Nephron (organoid): ENCODE measurements around the gene IL31.

Experiments
- H3K27ac Mint-ChIP-seq, 3 experiments: 2 replicates each; pipeline ENCODE4 v1.8.0; 2020; ENCODE audit warnings: mixed read lengths in 3 of 3, mild to moderate bottlenecking in 2 of 3, moderate library complexity in 1 of 3
- H3K27me3 Mint-ChIP-seq: 2 replicates; pipeline ENCODE4 v1.8.0; 2021; ENCODE audit warnings: low read depth, mild to moderate bottlenecking, moderate library complexity, mixed read lengths
- H3K36me3 Mint-ChIP-seq: 2 replicates; pipeline ENCODE4 v1.8.0; 2020; ENCODE audit warnings: low read depth, mixed read lengths
- H3K4me1 Mint-ChIP-seq: 2 replicates; pipeline ENCODE4 v1.8.0; 2020; ENCODE audit warnings: mixed read lengths
- H3K4me3 Mint-ChIP-seq, 3 experiments: 2 replicates each; pipeline ENCODE4 v1.8.0; 2020; ENCODE audit warnings: mild to moderate bottlenecking in 3 of 3, mixed read lengths in 3 of 3, moderate library complexity in 2 of 3
- H3K9me3 Mint-ChIP-seq: 2 replicates; pipeline ENCODE4 v1.8.0; 2020; ENCODE audit warnings: mixed read lengths
- TF ChIP-seq, protein P1 (sequence below), 3 experiments: fragments of 200-600 bp; sonication (generic); IDR thresholded peaks; one replicate each; pipeline ENCODE4 v1.5.0; 2021; ENCODE audit warnings: antibody characterized with exemption in 3 of 3; ENCODE audit not compliant: unreplicated experiment in 3 of 3

Gene IL31

DNA sequence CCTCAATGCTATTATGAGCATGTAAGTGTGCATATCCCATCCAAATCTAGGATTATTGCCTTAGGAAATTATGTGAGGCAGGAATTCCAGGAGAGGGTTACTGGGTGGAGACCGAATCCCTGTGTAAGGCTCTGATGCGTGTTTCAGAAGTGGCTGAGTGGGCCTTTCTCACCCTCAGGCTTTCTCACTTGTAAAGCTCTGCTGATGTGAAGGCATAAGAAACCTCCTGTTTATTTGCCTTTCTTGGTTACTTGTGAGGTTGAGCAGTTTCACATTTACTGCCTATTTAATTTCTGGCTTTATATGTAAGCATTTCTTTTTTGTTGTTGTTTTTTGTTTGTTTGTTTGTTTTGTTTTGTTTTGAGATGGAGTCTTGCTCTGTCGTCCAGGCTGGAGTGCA lies 11.0 kb downstream of the IL31 start:
- H3K36me3 Mint-ChIP-seq: no peaks in the 10 kb centered on the region
- H3K4me1 Mint-ChIP-seq: no peaks in the 10 kb centered on the region
- H3K4me3 Mint-ChIP-seq: no peak overlapping the region
- no peaks in the 10 kb centered on the region for H3K9me3 Mint-ChIP-seq
- H3K27me3 Mint-ChIP-seq: no peaks in the 10 kb centered on the region
- TF ChIP-seq, protein P1, sequence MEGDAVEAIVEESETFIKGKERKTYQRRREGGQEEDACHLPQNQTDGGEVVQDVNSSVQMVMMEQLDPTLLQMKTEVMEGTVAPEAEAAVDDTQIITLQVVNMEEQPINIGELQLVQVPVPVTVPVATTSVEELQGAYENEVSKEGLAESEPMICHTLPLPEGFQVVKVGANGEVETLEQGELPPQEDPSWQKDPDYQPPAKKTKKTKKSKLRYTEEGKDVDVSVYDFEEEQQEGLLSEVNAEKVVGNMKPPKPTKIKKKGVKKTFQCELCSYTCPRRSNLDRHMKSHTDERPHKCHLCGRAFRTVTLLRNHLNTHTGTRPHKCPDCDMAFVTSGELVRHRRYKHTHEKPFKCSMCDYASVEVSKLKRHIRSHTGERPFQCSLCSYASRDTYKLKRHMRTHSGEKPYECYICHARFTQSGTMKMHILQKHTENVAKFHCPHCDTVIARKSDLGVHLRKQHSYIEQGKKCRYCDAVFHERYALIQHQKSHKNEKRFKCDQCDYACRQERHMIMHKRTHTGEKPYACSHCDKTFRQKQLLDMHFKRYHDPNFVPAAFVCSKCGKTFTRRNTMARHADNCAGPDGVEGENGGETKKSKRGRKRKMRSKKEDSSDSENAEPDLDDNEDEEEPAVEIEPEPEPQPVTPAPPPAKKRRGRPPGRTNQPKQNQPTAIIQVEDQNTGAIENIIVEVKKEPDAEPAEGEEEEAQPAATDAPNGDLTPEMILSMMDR (IDR thresholded peaks at IDR 0.05; ENCODE audit: unreplicated experiment in 3 of 3): no peak
- no peak overlapping the region for H3K27ac Mint-ChIP-seq

DNA sequence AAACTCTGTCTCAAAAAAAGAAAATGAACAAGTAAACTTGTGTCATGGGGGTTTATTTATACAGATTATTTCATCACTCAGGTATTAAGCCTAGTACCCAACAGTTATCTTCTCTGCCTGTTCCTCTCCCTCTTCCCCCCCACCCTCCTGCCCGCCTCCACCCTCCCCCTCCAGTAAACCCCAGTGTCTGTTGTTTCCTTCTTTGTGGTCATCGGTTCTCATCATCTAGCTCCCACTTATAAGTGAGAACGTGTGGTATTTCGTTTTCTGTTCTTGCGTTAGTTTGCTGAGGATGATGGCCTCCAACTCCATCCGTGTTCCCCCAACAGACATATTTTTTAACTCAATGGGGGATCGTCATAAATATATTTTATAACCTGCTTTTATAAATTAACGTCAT lies 12.3 kb downstream of the IL31 start:
- Mint-ChIP-seq H3K27me3 (no peaks in the 10 kb centered on the region), H3K36me3 (no peaks in the 10 kb centered on the region), H3K27ac (no peak overlapping the region), H3K9me3 (no peaks in the 10 kb centered on the region), H3K4me1 (no peaks in the 10 kb centered on the region), H3K4me3 (no peak overlapping the region)
- TF ChIP-seq, protein P1 (IDR thresholded peaks at IDR 0.05; ENCODE audit: unreplicated experiment in 3 of 3): no peak

DNA sequence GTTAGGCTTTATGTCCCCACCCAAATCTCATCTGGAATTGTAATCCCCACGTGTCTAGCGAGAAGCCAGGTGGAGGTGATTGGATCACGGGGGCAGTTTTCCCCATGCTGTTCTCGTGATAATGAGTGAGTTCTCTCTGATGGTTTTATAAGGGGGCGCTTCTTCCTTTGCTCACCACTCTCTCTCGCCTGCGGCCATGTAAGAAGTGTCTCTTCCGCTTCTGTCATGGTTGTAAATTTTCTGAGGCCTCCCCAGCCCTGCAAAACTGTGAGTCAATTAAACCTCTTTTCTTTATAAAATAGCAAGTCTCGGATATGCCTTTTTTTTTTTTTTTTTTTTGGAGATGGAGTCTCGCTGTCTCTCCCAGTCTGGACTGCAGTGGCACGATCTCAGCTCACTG lies 13.3 kb downstream of the IL31 start:
- Mint-ChIP-seq H3K4me3 (no peak overlapping the region), H3K9me3 (no peaks in the 10 kb centered on the region), H3K36me3 (no peaks in the 10 kb centered on the region), H3K27ac (no peak overlapping the region), H3K4me1 (no peaks in the 10 kb centered on the region), H3K27me3 (no peaks in the 10 kb centered on the region)
- TF ChIP-seq, protein P1 (IDR thresholded peaks at IDR 0.05; ENCODE audit: unreplicated experiment in 3 of 3): no peak

DNA sequence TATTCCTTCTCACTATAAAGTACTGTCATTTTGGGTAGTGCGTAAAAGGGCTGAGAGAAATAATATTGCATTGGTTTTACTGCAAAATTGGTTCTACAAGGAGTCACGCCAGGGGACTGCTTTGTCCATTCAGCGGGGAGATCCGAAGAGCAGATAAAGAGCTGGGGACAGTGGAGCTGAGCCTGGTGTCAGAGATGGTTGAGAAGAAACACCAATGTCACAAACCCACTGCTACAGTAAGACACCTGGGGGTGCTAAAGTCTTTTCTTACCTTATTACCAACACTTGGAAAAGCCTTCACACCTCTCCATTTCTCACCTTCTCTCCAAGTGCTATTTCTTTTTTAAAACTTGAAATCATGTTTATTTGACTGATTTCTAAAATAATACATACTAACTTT lies 14.1 kb downstream of the IL31 start:
- no peaks in the 10 kb centered on the region for H3K27me3 Mint-ChIP-seq
- H3K4me1 Mint-ChIP-seq: no peaks in the 10 kb centered on the region
- no peak overlapping the region for H3K4me3 Mint-ChIP-seq
- no peaks in the 10 kb centered on the region for H3K9me3 Mint-ChIP-seq
- H3K36me3 Mint-ChIP-seq: no peaks in the 10 kb centered on the region
- no peak overlapping the region for H3K27ac Mint-ChIP-seq
- TF ChIP-seq, protein P1 (IDR thresholded peaks at IDR 0.05; ENCODE audit: unreplicated experiment in 3 of 3): no peak

DNA sequence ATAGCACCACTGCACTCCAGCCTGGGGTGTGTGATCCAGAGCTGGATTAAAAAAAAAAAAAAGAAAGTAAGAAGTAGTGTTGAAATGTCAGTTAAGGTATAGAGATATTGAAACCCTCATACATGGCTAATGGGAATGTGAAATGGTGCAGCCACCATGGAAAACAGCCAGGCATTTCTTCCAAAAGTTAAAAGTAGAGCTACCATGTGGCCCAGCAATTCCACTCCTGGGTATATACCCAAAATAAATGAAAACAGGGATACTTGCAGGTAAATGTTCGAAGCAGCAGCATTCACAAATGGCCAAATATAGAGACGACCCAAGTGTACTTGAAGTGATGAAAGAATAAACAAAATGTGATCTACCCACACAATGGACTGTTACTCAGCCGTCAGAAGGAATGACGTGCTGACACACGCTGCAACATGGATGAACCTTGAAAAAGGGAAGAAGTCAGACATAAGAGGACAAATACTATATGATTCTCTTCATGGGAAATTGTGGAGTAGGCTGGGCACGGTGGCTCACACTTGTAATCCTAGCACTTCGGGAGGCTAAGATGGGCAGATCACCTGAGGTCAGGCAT lies 15.2 kb downstream of the IL31 start:
- TF ChIP-seq, protein P1 (IDR thresholded peaks at IDR 0.05; ENCODE audit: unreplicated experiment in 3 of 3): no peak
- Mint-ChIP-seq H3K27me3 (no peaks in the 10 kb centered on the region), H3K4me3 (no peak overlapping the region), H3K27ac (no peak overlapping the region), H3K4me1 (no peaks in the 10 kb centered on the region), H3K9me3 (no peaks in the 10 kb centered on the region), H3K36me3 (no peaks in the 10 kb centered on the region)

DNA sequence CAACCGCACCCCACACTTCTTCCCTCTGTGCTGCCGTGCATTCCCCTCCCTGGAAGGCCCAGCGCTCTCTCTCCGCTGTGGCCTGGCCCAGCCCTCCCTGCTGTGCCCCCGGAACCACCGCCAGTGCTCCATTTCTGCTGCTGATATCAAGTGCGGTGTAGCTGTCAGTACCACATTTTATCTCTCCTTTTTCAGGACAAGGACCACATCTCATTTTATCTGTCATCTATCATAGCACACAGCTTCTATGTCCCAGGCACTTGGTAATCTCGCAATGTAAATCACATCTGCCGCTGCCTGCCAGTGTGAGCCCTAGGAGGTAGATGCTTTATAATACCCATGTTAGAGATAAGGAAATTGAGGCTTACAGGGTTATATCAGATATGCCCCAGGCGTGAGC lies 18.3 kb downstream of the IL31 start:
- no peaks in the 10 kb centered on the region for H3K27me3 Mint-ChIP-seq
- H3K36me3 Mint-ChIP-seq: no peaks in the 10 kb centered on the region
- H3K9me3 Mint-ChIP-seq: no peaks in the 10 kb centered on the region
- no peak overlapping the region for H3K27ac Mint-ChIP-seq
- TF ChIP-seq, protein P1 (IDR thresholded peaks at IDR 0.05; ENCODE audit: unreplicated experiment in 3 of 3): no peak
- no peak overlapping the region for H3K4me3 Mint-ChIP-seq
- H3K4me1 Mint-ChIP-seq: no peaks in the 10 kb centered on the region
